Esophagus muscularis mucosa (tissue), 4 donors: ENCODE measurements around the gene FREM1.

Experiments used
- EP300 ChIP-seq: sonication (generic); formaldehyde crosslinking; IDR thresholded peaks from one replicate; pipeline ENCODE4 v1.6.1; 2017; ENCODE audit warnings: antibody characterized with exemption
- POLR2A ChIP-seq: fragments of 450-650 bp; IDR thresholded peaks from one replicate; pipeline ENCODE4 v1.6.1; 2017; ENCODE audit warnings: antibody characterized with exemption, moderate library complexity, mild to moderate bottlenecking, low read depth
- POLR2AphosphoS5 ChIP-seq, 2 donors: sonication (generic); formaldehyde crosslinking; IDR thresholded peaks; one replicate each; pipeline ENCODE4 v1.6.1; 2017; ENCODE audit warnings: antibody characterized with exemption in 2 of 2
- TF ChIP-seq, protein P1 (sequence below), 3 experiments: fragments of 200-600 bp in 2 of 3; fragments of 450-650 bp in 1 of 3; sonication (generic) in 2 of 3; IDR thresholded peaks; one replicate each; pipeline ENCODE4 v1.5.1; 2017 to 2019; ENCODE audit warnings: antibody characterized with exemption in 3 of 3, mild to moderate bottlenecking in 2 of 3, moderate library complexity in 1 of 3

DNA sequence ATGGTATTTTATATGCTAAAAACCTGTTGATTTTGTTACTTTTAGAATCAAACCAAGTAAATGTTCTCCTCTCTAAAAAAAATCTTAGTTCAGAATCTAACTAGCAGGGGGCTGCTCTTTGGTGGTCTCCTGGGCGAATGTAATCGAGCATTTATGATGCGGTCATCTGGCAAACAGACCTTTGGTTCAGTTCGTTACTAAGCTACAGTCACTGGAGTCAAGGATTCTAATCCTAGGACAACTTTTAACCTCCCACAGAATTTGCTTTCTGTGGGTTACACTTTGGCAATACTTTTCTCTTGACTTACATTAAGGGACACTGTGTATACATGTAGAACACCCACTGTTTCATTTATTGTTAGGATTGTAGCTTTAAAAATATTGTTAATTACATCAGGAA lies 26.3 kb upstream of the FREM1 start:
- TF ChIP-seq, protein P1, sequence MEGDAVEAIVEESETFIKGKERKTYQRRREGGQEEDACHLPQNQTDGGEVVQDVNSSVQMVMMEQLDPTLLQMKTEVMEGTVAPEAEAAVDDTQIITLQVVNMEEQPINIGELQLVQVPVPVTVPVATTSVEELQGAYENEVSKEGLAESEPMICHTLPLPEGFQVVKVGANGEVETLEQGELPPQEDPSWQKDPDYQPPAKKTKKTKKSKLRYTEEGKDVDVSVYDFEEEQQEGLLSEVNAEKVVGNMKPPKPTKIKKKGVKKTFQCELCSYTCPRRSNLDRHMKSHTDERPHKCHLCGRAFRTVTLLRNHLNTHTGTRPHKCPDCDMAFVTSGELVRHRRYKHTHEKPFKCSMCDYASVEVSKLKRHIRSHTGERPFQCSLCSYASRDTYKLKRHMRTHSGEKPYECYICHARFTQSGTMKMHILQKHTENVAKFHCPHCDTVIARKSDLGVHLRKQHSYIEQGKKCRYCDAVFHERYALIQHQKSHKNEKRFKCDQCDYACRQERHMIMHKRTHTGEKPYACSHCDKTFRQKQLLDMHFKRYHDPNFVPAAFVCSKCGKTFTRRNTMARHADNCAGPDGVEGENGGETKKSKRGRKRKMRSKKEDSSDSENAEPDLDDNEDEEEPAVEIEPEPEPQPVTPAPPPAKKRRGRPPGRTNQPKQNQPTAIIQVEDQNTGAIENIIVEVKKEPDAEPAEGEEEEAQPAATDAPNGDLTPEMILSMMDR (IDR thresholded peaks at IDR 0.05): no peak
- TF ChIP-seq POLR2A (no peak), POLR2AphosphoS5 (IDR thresholded peaks at IDR 0.05) (no peak), EP300 (no peak)
